Astrocyte (in vitro differentiated cells and primary cell): ENCODE data around the gene BRMS1L. TPM values are rescaled to one million over a fixed set of nuclear protein-coding genes. Genes with fewer than 3 reads are reported as not detected.

Source experiments
- DNase-seq: peaks from one replicate; pipeline ENCODE4 v3.0.0-alpha.2; 2010; ENCODE audit warnings: low read depth
- FAIRE-seq: peaks from 2 replicates; lab custom pipeline; 2011; peaks lifted over from hg19 to GRCh38; lab: Jason Lieb, UNC
- H2AFZ ChIP-seq: 2 replicates; pipeline ENCODE4 v1.6.0; 2012; ENCODE audit warnings: low read depth, low read length, inconsistent platforms
- H3K27ac ChIP-seq: 2 replicates; pipeline ENCODE4 v1.5.1; 2011; ENCODE audit warnings: low read depth, low read length, inconsistent platforms
- H3K27me3 ChIP-seq: 2 replicates; pipeline ENCODE4 v1.6.0; 2011; ENCODE audit warnings: low read length, inconsistent platforms; ENCODE audit not compliant: insufficient read depth
- H3K36me3 ChIP-seq: 2 replicates; pipeline ENCODE4 v1.5.1; 2011; ENCODE audit warnings: low read length, inconsistent platforms; ENCODE audit not compliant: insufficient read depth
- H3K4me1 ChIP-seq: 2 replicates; pipeline ENCODE4 v1.5.1; 2011; ENCODE audit warnings: low read length, inconsistent platforms; ENCODE audit not compliant: insufficient read depth
- H3K4me2 ChIP-seq: 2 replicates; pipeline ENCODE4 v1.6.0; 2012; ENCODE audit warnings: low read length, inconsistent platforms
- H3K4me3 ChIP-seq: 2 replicates; pipeline ENCODE4 v1.5.1; 2011; ENCODE audit warnings: low read depth, mild to moderate bottlenecking, low read length, inconsistent platforms; ENCODE audit not compliant: insufficient read depth
- H3K79me2 ChIP-seq: 2 replicates; pipeline ENCODE4 v1.6.0; 2012; ENCODE audit warnings: mild to moderate bottlenecking, low read length, inconsistent platforms; ENCODE audit not compliant: insufficient read depth
- H3K9ac ChIP-seq: 2 replicates; pipeline ENCODE4 v1.6.0; 2012; ENCODE audit warnings: mild to moderate bottlenecking, low read length, inconsistent platforms
- H3K9me3 ChIP-seq: 2 replicates; pipeline ENCODE4 v1.5.1; 2012; ENCODE audit warnings: low read depth, mild to moderate bottlenecking, low read length, inconsistent platforms; ENCODE audit not compliant: insufficient read depth
- H4K20me1 ChIP-seq: 2 replicates; pipeline ENCODE4 v1.6.0; 2012; ENCODE audit warnings: low read length, inconsistent platforms; ENCODE audit not compliant: insufficient read depth
- H3K27ac Mint-ChIP-seq: one replicate; pipeline ENCODE4 v1.8.0; 2021; ENCODE audit warnings: mild to moderate bottlenecking, mixed read lengths; ENCODE audit not compliant: unreplicated experiment
- H3K27me3 Mint-ChIP-seq: one replicate; pipeline ENCODE4 v1.8.0; 2021; ENCODE audit warnings: low read depth, mixed read lengths; ENCODE audit not compliant: unreplicated experiment
- H3K36me3 Mint-ChIP-seq: one replicate; pipeline ENCODE4 v1.8.0; 2021; ENCODE audit warnings: low read depth, mixed read lengths; ENCODE audit not compliant: unreplicated experiment
- H3K4me1 Mint-ChIP-seq: one replicate; pipeline ENCODE4 v1.8.0; 2021; ENCODE audit warnings: low read depth, mixed read lengths; ENCODE audit not compliant: unreplicated experiment
- H3K4me3 Mint-ChIP-seq: one replicate; pipeline ENCODE4 v1.8.0; 2021; ENCODE audit warnings: mild to moderate bottlenecking, moderate library complexity, mixed read lengths; ENCODE audit not compliant: unreplicated experiment
- H3K9me3 Mint-ChIP-seq: one replicate; pipeline ENCODE4 v1.8.0; 2021; ENCODE audit warnings: mild to moderate bottlenecking, mixed read lengths; ENCODE audit not compliant: unreplicated experiment
- EZH2 ChIP-seq: IDR thresholded peaks from 2 replicates; pipeline ENCODE4 v1.6.1; 2012; ENCODE audit warnings: mild to moderate bottlenecking, low read length, inconsistent platforms; ENCODE audit not compliant: insufficient read depth
- total RNA-seq: library from RNA; stranded (reverse); gene quantifications from 2 replicates; pipeline ENCODE4 v1.2.1, GENCODE V29; 2021
- TF ChIP-seq, protein P1 (sequence below): IDR thresholded peaks from 2 replicates; pipeline ENCODE4 v1.5.1; 2011; ENCODE audit warnings: low read depth, mild to moderate bottlenecking, inconsistent platforms, low read length, moderate library complexity; ENCODE audit not compliant: insufficient read depth

BRMS1L gene
- total RNA-seq, 1 donor from 2014 or later = 12.0 TPM

DNA sequence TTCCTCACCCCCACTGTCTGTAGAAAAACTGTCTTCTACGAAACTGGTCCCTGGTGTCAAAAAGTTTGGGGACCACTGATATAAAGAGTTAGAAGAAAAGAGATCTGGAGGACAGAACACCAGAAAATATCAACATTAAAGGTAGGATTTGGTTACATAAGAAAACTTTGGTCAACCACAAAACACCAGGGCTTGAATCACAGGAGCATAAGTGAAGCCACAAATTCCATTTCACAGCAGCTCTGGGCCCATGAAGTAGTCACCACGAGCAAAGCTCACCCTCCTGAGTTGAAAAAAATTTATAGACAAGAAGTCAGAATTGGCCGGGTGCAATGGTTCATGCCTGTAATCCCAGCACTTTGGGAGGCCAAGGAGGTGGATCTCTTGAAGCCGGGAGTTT, 36.5 kb upstream of the BRMS1L start:
- no peak overlapping the region for H3K4me3 ChIP-seq
- Mint-ChIP-seq H3K4me3 (no peak overlapping the region), H3K4me1 (no peaks in the 10 kb centered on the region), H3K27me3 (no peaks in the 10 kb centered on the region), H3K9me3 (no peaks in the 10 kb centered on the region), H3K27ac (no peak overlapping the region), H3K36me3 (no peaks in the 10 kb centered on the region)
- H3K27me3 ChIP-seq = no peaks in the 10 kb centered on the region
- H4K20me1 ChIP-seq = peaks cover 57% of the 10 kb centered on the region
- no peaks in the 10 kb centered on the region for H3K36me3 ChIP-seq
- no peak overlapping the region for H3K27ac ChIP-seq
- DNase-seq (peak; percentile 81), FAIRE-seq (no peak)
- H3K79me2 ChIP-seq = peaks cover 8% of the 10 kb centered on the region
- TF ChIP-seq, protein P1, sequence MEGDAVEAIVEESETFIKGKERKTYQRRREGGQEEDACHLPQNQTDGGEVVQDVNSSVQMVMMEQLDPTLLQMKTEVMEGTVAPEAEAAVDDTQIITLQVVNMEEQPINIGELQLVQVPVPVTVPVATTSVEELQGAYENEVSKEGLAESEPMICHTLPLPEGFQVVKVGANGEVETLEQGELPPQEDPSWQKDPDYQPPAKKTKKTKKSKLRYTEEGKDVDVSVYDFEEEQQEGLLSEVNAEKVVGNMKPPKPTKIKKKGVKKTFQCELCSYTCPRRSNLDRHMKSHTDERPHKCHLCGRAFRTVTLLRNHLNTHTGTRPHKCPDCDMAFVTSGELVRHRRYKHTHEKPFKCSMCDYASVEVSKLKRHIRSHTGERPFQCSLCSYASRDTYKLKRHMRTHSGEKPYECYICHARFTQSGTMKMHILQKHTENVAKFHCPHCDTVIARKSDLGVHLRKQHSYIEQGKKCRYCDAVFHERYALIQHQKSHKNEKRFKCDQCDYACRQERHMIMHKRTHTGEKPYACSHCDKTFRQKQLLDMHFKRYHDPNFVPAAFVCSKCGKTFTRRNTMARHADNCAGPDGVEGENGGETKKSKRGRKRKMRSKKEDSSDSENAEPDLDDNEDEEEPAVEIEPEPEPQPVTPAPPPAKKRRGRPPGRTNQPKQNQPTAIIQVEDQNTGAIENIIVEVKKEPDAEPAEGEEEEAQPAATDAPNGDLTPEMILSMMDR = no peak
- TF ChIP-seq EZH2 = no peak
- no peak overlapping the region for H2AFZ ChIP-seq
- no peak overlapping the region for H3K9ac ChIP-seq
- H3K9me3 ChIP-seq = no peaks in the 10 kb centered on the region
- no peak overlapping the region for H3K4me2 ChIP-seq
- no peaks in the 10 kb centered on the region for H3K4me1 ChIP-seq

DNA sequence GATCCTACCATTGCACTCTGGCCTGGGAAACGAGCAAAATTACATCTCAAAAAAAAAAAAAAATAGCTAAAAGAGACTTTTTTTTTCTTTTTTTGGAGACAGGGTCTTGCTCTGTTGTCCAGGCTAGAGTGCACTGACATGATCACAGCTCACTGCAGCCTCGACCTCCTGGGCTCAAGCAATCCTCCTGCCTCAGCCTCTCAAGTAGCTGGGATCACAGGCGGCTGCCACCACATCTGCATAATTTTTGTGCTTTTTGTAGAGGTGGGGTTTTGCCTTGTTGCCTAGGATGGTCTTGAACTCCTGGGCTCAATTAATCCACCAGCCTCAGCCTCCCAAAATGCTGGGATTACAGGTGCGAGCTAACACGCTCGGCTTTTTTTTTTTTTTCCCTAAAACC, 28.3 kb upstream of the BRMS1L start:
- FAIRE-seq (no peak), DNase-seq (no peak)
- Histone ChIP-seq H4K20me1 (peaks cover 61% of the 10 kb centered on the region), H3K79me2 (peaks cover 33% of the 10 kb centered on the region), H3K4me2 (no peak overlapping the region), H3K9me3 (no peaks in the 10 kb centered on the region), H2AFZ (no peak overlapping the region), H3K27me3 (no peaks in the 10 kb centered on the region), H3K4me3 (no peak overlapping the region), H3K9ac (no peak overlapping the region), H3K4me1 (no peaks in the 10 kb centered on the region), H3K36me3 (no peaks in the 10 kb centered on the region), H3K27ac (no peak overlapping the region)
- Mint-ChIP-seq H3K4me3 (no peak overlapping the region), H3K27me3 (no peaks in the 10 kb centered on the region), H3K4me1 (no peaks in the 10 kb centered on the region), H3K27ac (no peak overlapping the region), H3K9me3 (no peaks in the 10 kb centered on the region), H3K36me3 (no peaks in the 10 kb centered on the region)
- TF ChIP-seq EZH2 = no peak
- TF ChIP-seq, protein P1 = no peak

DNA sequence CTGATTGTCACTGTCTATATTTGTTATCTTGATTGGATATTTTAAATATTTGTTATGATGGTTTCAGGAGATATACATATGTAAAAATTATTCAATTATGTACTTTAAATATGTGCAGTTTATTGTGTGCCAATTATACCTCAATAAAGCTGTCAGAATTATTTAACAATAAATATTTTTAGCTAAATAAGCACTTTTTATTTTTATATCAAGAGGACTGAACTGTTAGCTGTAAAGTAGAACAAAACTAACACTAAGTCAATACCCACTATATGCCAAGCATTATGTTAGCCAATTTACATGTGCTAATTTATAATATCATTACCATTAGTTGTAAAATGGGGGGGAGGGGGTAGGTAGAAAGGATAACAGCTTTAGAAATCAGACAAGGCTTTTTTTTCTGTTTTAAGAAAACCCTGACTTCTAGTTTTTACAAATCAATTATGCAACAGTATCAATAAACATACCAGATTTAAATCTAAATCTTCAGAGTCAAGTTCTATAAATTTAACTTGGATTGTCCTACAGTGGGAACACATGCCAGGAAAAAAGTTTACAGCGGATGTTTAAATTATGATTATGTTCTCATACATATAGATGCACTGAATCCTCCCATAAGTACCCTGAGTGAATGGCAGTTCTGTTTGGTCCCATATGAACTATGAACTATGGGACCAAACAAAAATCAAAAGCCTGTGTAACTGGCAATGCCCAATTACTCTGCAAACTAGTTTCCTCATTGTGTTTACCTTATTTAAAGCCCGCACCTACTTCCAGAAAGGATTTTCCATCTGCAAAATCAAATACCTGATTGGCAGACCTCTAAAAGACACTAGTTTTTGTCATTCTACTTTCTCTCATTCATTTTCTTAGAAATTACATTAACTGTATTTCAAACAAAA, 19.9 kb upstream of the BRMS1L start:
- H3K4me3 ChIP-seq = no peak overlapping the region
- no peak overlapping the region for H3K4me2 ChIP-seq
- peaks cover 34% of the 10 kb centered on the region for H4K20me1 ChIP-seq
- no peak for TF ChIP-seq EZH2
- TF ChIP-seq, protein P1 = no peak
- Mint-ChIP-seq H3K4me1 (peaks cover 5% of the 10 kb centered on the region), H3K27me3 (no peaks in the 10 kb centered on the region), H3K36me3 (no peaks in the 10 kb centered on the region), H3K4me3 (peak overlapping the region; percentile 65), H3K9me3 (no peaks in the 10 kb centered on the region), H3K27ac (no peak overlapping the region)
- no peaks in the 10 kb centered on the region for H3K9me3 ChIP-seq
- FAIRE-seq = no peak
- no peak for DNase-seq
- H3K79me2 ChIP-seq = peaks cover 47% of the 10 kb centered on the region
- peaks cover 5% of the 10 kb centered on the region for H3K4me1 ChIP-seq
- H3K27me3 ChIP-seq = no peaks in the 10 kb centered on the region
- H2AFZ ChIP-seq = no peak overlapping the region
- H3K9ac ChIP-seq = no peak overlapping the region
- H3K36me3 ChIP-seq = no peaks in the 10 kb centered on the region
- no peak overlapping the region for H3K27ac ChIP-seq
